H1 (cell line): ENCODE data around the gene SPANXA2. TPM values are rescaled to one million over a fixed set of nuclear protein-coding genes. Genes with fewer than 3 reads are reported as not detected.

Experiments used
- ATF3 ChIP-seq: IDR thresholded peaks from 2 replicates; pipeline ENCODE4 v1.6.1; 2011; ENCODE audit warnings: low read depth, mild to moderate bottlenecking, low read length; ENCODE audit not compliant: insufficient read depth
- BACH1 ChIP-seq: IDR thresholded peaks from 2 replicates; pipeline ENCODE4 v1.6.1; 2012; ENCODE audit warnings: low read length, improper control_type of control experiment
- CEBPB ChIP-seq: IDR thresholded peaks from 2 replicates; pipeline ENCODE4 v1.6.1; 2012; ENCODE audit warnings: low read depth, low read length
- CHD7 ChIP-seq: fragments of 300-600 bp; sonication (generic); IDR thresholded peaks from 2 replicates; pipeline ENCODE4 v1.7.1; 2012; ENCODE audit warnings: low read length, moderate library complexity, mild to moderate bottlenecking, inconsistent platforms; ENCODE audit not compliant: insufficient replicate concordance
- MAFK ChIP-seq: IDR thresholded peaks from 2 replicates; pipeline ENCODE4 v1.6.1; 2012; ENCODE audit warnings: low read depth, mild to moderate bottlenecking, improper control_type of control experiment, low read length
- PHF8 ChIP-seq: fragments of 200-600 bp; sonication (generic); conservative IDR thresholded peaks from 2 replicates; pipeline ENCODE4 v1.7.1; 2012; ENCODE audit warnings: low read depth, mild to moderate bottlenecking, inconsistent platforms, low read length, moderate library complexity
- polyA plus RNA-seq, 7 experiments: library from polyadenylated mRNA; depleted of rRNA in 3 of 7; stranded (reverse) in 5 of 7; unstranded in 2 of 7; fragments of >200 nt in 5 of 7; fragments of 200-250 nt in 2 of 7; gene quantifications; 1 replicate in 5 of 7; 2 replicates in 1 of 7; 4 replicates in 1 of 7; pipeline versions ENCODE4 v1.2.1 to v1.2.3, GENCODE V29; 2011 to 2013; ENCODE audit warnings: missing spikeins in 2 of 7, mixed read lengths in 2 of 7
- total RNA-seq: library from RNA; stranded (reverse); fragmentation: NEBNext Ultra II Directional; extraction: Animal tissue kit (Norgen Biotek cat#: 25700); gene quantifications from 2 replicates; pipeline ENCODE4 v1.2.1, GENCODE V29; 2021

The SPANXA2 gene
- total and polyA plus RNA-seq, 2 of the 8 experiments (the other 6 are each of a cell fraction or from before 2014, with no cell fraction given) = not detected

- TF ChIP-seq ATF3 (no peak), PHF8 (no peak), CEBPB (no peak), MAFK (no peak), BACH1 (no peak), CHD7 (no peak)
Observed at GRCh38 chrX:141638550-141638949, 49.0 kb downstream of the SPANXA2 start (continued).
